A549 (cell line): Measurements from ENCODE around the gene SMYD4.
"Not testable (repeated sequence)": the region's sequence is repeated elsewhere in the genome, so short reads cannot be mapped to it uniquely, and the experiment has no call there.

Experiments
- JUN ChIP-seq, 2 experiments: fragments of >200 bp; sonication (Bioruptor Twin); formaldehyde crosslinking; IDR thresholded peaks; 2 replicates in 1 of 2; 3 replicates in 1 of 2; pipeline ENCODE4 v1.6.1; 2016 to 2017
- JUNB ChIP-seq: fragments of >200 bp; sonication (Bioruptor Twin); formaldehyde crosslinking; IDR thresholded peaks from 2 replicates; pipeline ENCODE4 v1.6.1; 2016
- KDM5A ChIP-seq: fragments of 200-600 bp; sonication (generic); IDR thresholded peaks from 2 replicates; pipeline ENCODE4 v1.6.1; 2016; ENCODE audit warnings: antibody characterized with exemption, mild to moderate bottlenecking
- MYC ChIP-seq: IDR thresholded peaks from 2 replicates; pipeline ENCODE4 v1.6.1; 2012; ENCODE audit warnings: mild to moderate bottlenecking, inconsistent platforms, low read length, improper control_type of control experiment, borderline replicate concordance
- TF ChIP-seq, protein P1 (sequence below): fragments of 200-600 bp; sonication (generic); IDR thresholded peaks from 2 replicates; pipeline ENCODE4 v1.6.1; 2016; ENCODE audit warnings: antibody characterized with exemption, mild to moderate bottlenecking, moderate library complexity
- TF ChIP-seq, protein P2 (sequence below): fragments of >200 bp; sonication (Bioruptor Twin); formaldehyde crosslinking; IDR thresholded peaks from 3 replicates; pipeline ENCODE4 v1.5.1; 2016

- TF ChIP-seq, protein P1, sequence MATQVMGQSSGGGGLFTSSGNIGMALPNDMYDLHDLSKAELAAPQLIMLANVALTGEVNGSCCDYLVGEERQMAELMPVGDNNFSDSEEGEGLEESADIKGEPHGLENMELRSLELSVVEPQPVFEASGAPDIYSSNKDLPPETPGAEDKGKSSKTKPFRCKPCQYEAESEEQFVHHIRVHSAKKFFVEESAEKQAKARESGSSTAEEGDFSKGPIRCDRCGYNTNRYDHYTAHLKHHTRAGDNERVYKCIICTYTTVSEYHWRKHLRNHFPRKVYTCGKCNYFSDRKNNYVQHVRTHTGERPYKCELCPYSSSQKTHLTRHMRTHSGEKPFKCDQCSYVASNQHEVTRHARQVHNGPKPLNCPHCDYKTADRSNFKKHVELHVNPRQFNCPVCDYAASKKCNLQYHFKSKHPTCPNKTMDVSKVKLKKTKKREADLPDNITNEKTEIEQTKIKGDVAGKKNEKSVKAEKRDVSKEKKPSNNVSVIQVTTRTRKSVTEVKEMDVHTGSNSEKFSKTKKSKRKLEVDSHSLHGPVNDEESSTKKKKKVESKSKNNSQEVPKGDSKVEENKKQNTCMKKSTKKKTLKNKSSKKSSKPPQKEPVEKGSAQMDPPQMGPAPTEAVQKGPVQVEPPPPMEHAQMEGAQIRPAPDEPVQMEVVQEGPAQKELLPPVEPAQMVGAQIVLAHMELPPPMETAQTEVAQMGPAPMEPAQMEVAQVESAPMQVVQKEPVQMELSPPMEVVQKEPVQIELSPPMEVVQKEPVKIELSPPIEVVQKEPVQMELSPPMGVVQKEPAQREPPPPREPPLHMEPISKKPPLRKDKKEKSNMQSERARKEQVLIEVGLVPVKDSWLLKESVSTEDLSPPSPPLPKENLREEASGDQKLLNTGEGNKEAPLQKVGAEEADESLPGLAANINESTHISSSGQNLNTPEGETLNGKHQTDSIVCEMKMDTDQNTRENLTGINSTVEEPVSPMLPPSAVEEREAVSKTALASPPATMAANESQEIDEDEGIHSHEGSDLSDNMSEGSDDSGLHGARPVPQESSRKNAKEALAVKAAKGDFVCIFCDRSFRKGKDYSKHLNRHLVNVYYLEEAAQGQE = not testable (repeated sequence)
- not testable (repeated sequence) for TF ChIP-seq MYC; JUN (IDR thresholded peaks at IDR 0.05); JUNB; KDM5A
- TF ChIP-seq, protein P2, sequence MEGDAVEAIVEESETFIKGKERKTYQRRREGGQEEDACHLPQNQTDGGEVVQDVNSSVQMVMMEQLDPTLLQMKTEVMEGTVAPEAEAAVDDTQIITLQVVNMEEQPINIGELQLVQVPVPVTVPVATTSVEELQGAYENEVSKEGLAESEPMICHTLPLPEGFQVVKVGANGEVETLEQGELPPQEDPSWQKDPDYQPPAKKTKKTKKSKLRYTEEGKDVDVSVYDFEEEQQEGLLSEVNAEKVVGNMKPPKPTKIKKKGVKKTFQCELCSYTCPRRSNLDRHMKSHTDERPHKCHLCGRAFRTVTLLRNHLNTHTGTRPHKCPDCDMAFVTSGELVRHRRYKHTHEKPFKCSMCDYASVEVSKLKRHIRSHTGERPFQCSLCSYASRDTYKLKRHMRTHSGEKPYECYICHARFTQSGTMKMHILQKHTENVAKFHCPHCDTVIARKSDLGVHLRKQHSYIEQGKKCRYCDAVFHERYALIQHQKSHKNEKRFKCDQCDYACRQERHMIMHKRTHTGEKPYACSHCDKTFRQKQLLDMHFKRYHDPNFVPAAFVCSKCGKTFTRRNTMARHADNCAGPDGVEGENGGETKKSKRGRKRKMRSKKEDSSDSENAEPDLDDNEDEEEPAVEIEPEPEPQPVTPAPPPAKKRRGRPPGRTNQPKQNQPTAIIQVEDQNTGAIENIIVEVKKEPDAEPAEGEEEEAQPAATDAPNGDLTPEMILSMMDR = not testable (repeated sequence)
Measured at GRCh38 chr17:1773000-1773695, 56.6 kb downstream of the SMYD4 start.
